NOMO-1 (cell line): ENCODE data around the gene STX16.
A peak's percentile ranks its signal among the peaks of the same experiment; 100 is the strongest.
"Not testable (repeated sequence)": the region's sequence is repeated elsewhere in the genome, so short reads cannot be mapped to it uniquely, and the experiment has no call there.

Experiments used
- DNase-seq, 2 experiments: peaks; one replicate each; lab custom pipeline; 2025; ENCODE audit not compliant: unreplicated experiment in 2 of 2; lab: John Stamatoyannopoulos, UW

STX16 gene

GRCh38 chr20:58635279-58635665 is 15.8 kb upstream of the STX16 start:
- DNase-seq, result no peak

GRCh38 chr20:58636396-58636982 is 14.6 kb upstream of the STX16 start:
- no peak for DNase-seq

- no peak for DNase-seq
These were observed 14.1 kb upstream of the STX16 start for GRCh38 chr20:58636983-58637421.

- no peak for DNase-seq
These were observed 13.4 kb upstream of the STX16 start for GRCh38 chr20:58637466-58638213.

- DNase-seq, result no peak
These were observed 12.5 kb upstream of the STX16 start for GRCh38 chr20:58638467-58639181.

GRCh38 chr20:58639182-58640146 is 11.6 kb upstream of the STX16 start:
- DNase-seq, result no peak

GRCh38 chr20:58640446-58640845 is 10.6 kb upstream of the STX16 start:
- DNase-seq, result no peak

GRCh38 chr20:58642441-58642840 is 8.6 kb upstream of the STX16 start:
- DNase-seq, result no peak

- DNase-seq, result not testable (repeated sequence)
These were observed 8.2 kb upstream of the STX16 start for GRCh38 chr20:58642896-58643295.

- DNase-seq, result no peak
These were observed 5.6 kb upstream of the STX16 start for GRCh38 chr20:58645412-58645968.

- DNase-seq, result no peak
These were observed 4.8 kb upstream of the STX16 start for GRCh38 chr20:58646257-58646656.

- DNase-seq, result no peak
These were observed 4.4 kb upstream of the STX16 start for GRCh38 chr20:58646703-58647102.

GRCh38 chr20:58647162-58647795 is 3.8 kb upstream of the STX16 start:
- no peak for DNase-seq

- DNase-seq, result no peak
These were observed 3.1 kb upstream of the STX16 start for GRCh38 chr20:58647796-58648501.

- DNase-seq, result not testable (repeated sequence)
These were observed 2.6 kb upstream of the STX16 start for GRCh38 chr20:58648502-58648825.

- peak in 1 of 2 experiments; percentile 5 for DNase-seq
These were observed 1.5 kb upstream of the STX16 start for GRCh38 chr20:58649288-58650180.

GRCh38 chr20:58650181-58650775 is 805 bp upstream of the STX16 start:
- no peak for DNase-seq

- no peak for DNase-seq
These were observed 469 bp downstream of the STX16 start for GRCh38 chr20:58651559-58651945.
